Body of pancreas (tissue), 4 donors: ENCODE measurements around the gene VAV2.

Source experiments
- POLR2A ChIP-seq, 3 donors: fragments of 450-650 bp; IDR thresholded peaks; one replicate each; pipeline ENCODE4 v1.6.1; 2016; ENCODE audit warnings: antibody characterized with exemption in 3 of 3, mild to moderate bottlenecking in 2 of 3
- TF ChIP-seq, protein P1 (sequence below), 7 experiments: fragments of 450-650 bp in 4 of 7; fragments of 200-600 bp in 3 of 7; sonication (generic) in 3 of 7; IDR thresholded peaks; one replicate each; pipeline ENCODE4 v1.5.1; 2016 to 2019; ENCODE audit warnings: antibody characterized with exemption in 7 of 7

DNA sequence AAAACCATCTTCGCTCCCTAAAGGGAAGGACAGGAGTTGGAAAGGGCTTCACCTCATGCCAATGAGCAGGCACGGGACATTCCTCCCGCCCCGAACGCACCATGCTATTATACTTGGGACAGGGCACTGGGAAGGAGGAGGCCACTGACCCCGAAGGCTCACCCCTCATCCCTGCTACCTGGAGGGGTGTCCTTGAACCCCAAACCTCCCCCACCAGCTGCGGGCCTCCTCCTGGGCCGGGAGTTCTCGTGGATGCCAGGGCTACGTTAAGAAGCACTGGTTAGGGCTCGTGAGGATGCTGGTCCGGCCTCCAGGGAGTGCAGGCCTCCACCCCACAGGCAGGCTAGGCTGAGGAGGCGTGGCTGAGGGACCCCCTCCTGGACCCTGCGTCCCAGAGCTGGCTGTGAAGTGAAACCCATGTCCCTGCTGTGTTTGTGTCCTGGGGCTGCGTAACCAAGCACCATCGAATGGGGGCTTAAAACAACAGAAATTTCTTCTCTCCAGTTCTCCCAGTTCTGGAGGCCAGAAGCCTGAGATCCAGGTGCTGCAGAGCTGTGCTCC, 142.9 kb downstream of the VAV2 start:
- TF ChIP-seq, protein P1, sequence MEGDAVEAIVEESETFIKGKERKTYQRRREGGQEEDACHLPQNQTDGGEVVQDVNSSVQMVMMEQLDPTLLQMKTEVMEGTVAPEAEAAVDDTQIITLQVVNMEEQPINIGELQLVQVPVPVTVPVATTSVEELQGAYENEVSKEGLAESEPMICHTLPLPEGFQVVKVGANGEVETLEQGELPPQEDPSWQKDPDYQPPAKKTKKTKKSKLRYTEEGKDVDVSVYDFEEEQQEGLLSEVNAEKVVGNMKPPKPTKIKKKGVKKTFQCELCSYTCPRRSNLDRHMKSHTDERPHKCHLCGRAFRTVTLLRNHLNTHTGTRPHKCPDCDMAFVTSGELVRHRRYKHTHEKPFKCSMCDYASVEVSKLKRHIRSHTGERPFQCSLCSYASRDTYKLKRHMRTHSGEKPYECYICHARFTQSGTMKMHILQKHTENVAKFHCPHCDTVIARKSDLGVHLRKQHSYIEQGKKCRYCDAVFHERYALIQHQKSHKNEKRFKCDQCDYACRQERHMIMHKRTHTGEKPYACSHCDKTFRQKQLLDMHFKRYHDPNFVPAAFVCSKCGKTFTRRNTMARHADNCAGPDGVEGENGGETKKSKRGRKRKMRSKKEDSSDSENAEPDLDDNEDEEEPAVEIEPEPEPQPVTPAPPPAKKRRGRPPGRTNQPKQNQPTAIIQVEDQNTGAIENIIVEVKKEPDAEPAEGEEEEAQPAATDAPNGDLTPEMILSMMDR (IDR thresholded peaks at IDR 0.05): no peak
- TF ChIP-seq POLR2A (IDR thresholded peaks at IDR 0.05): no peak
